ENCODE results near the gene HEXIM1. TPM values are rescaled to one million over a fixed set of nuclear protein-coding genes. Genes with fewer than 3 reads are reported as not detected.
A peak's percentile ranks its signal among the peaks of the same experiment; 100 is the strongest.

HEXIM1 gene
- total and polyA plus RNA-seq, 11 donors = 11.9 to 28.7 (median 21.6) TPM

- ATAC-seq = peak in 3 of 4 donors; percentile 6 to 13 (median 6)
- Histone ChIP-seq H3K27ac (peak overlapping the region; percentile 86 to 100 (median 96)), H3K4me3 (peak overlapping the region; percentile 62 to 93 (median 79)), H3K9me3 (no peaks in the 10 kb centered on the region), H3K36me3 (no peaks in the 10 kb centered on the region), H3K4me1 (peaks cover 5 to 51% (median 29%) of the 10 kb centered on the region in 12 donors), H3K27me3 (no peaks in the 10 kb centered on the region)
- TF ChIP-seq CTCF (IDR thresholded peaks at IDR 0.05) = no peak
- TF ChIP-seq POLR2A (IDR thresholded peaks at IDR 0.05) = no peak
- intact Hi-C loops (cut with DNase I) = loop anchor here in 1 of 10 donors (5.0 kb wide), 1 partner anchor 47 kb away; no protein-coding TSS in a partner anchor
- 1% methylated on average over 55 to 56 of the region's 56 CpGs for WGBS, 4 donors
- peak; percentile 74 to 84 (median 76) for DNase-seq
Observed at GRCh38 chr17:45149669-45150664, 1.7 kb downstream of the HEXIM1 start.

GRCh38 chr17:45150911-45151809 is 2.9 kb downstream of the HEXIM1 start:
- WGBS, 4 donors = 22 to 30% (median 28%) methylated on average over 8 of the region's 8 CpGs
- H3K36me3 ChIP-seq = no peaks in the 10 kb centered on the region
- H3K9me3 ChIP-seq = no peaks in the 10 kb centered on the region
- ATAC-seq = no peak
- H3K4me3 ChIP-seq = peak overlapping the region; percentile 62 to 93 (median 79)
- intact Hi-C loops (cut with DNase I) = no loop called here
- no peak for DNase-seq
- peak overlapping the region in 11 of 12 donors; percentile 53 to 100 (median 96) for H3K27ac ChIP-seq
- TF ChIP-seq POLR2A (IDR thresholded peaks at IDR 0.05) (no peak), CTCF (IDR thresholded peaks at IDR 0.05) (no peak)
- peaks cover 5 to 52% (median 35%) of the 10 kb centered on the region in 12 donors for H3K4me1 ChIP-seq
- no peaks in the 10 kb centered on the region for H3K27me3 ChIP-seq

GRCh38 chr17:45155029-45155428 is 6.8 kb downstream of the HEXIM1 start:
- Histone ChIP-seq H3K4me3 (no peak overlapping the region), H3K9me3 (no peaks in the 10 kb centered on the region), H3K27ac (peak overlapping the region in 2 of 12 donors; percentile 21 to 26), H3K27me3 (no peaks in the 10 kb centered on the region), H3K36me3 (peaks cover 0 to 2% (median 0%) of the 10 kb centered on the region in 9 donors), H3K4me1 (peaks cover 9 to 68% (median 54%) of the 10 kb centered on the region in 12 donors)
- ATAC-seq = no peak
- WGBS, 4 donors = 92 to 96% (median 93%) methylated on average over 4 of the region's 4 CpGs
- DNase-seq = no peak
- intact Hi-C loops (cut with DNase I) = no loop called here
- TF ChIP-seq POLR2A (IDR thresholded peaks at IDR 0.05) (no peak), CTCF (IDR thresholded peaks at IDR 0.05) (no peak)

Data from heart left ventricle (tissue), 16 donors.